Activated CD8-positive, alpha-beta memory T cell treated with anti-CD3 and anti-CD28 coated beads, Interleukin-2, amount 50 U/mL, for 24 hours (primary cell): ENCODE results near the gene DUSP15.

Source experiments
- DNase-seq: peaks from one replicate; pipeline ENCODE4 v3.0.0-alpha.2; 2020; ENCODE audit errors: extremely low read depth

Gene DUSP15

DNA sequence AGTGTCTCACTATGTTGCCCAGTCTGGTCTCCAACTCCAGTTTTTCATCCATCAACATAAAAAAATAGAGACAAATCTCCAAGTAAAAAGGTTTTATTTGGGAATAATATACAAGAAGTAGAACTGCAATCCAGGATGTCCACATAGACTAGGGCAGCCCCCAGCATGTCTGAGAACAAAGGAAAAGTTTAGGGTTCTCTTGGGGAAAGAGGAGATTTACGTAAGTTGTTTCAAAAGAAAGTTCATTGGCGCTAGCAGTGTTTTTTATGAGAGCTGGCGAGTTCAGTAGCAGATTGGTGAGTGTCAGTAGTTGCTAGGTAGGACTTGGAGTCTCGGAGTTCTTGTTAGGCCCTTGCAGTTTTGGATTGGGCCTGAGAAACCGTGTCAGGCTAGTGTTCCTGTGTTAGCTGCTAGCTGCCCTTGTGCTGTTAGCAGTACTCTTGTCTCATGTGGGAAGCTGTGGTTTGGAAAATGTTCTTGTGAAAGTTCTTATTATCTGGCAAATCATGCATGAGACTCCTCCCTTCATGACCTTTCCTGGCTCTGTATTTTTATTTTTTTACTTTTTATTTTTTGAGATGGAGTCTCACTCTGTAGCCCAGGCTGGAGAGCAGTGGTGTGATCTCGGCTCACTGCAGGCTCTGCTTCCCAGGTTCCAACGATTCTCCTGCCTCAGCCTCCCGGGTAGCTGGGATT is 24.8 kb upstream of the DUSP15 start:
- no peak for DNase-seq

DNA sequence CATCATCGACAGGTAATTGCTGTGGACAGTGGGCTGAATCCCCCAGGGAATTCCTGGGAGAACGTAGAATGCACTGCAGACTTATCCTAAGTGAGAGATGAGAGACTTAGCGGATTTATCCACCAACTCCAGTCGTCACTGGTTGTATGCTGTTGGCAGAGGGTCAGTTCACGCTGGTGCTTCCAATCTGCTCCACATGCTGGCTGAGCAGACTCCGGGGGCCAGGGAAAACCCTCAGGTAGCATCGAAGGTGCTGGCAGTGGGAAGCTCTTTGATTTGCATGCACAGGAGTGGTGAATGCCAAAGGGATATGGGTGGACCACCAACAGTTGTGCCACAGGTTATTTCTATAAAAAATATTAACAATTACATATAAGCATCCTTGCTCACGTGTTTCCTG is 20.3 kb upstream of the DUSP15 start:
- no peak for DNase-seq

DNA sequence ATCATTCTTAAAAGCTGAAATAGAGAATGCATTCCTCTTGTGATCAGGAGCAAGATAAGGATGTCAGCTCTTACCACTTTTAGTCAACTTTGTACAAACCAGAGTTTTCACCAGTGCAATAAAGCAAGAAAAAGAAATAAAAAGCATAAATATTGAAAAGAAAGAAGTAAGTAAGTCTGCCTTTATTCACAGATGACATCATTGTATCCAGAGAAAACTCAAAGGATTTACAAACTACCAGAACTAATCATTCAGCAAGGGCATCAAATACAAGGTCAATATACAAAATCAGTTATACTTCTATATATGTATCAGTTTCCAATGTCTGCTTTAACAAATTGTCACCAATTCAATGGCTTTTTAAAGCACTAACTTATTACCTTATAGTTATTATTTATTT is 13.5 kb upstream of the DUSP15 start:
- no peak for DNase-seq

DNA sequence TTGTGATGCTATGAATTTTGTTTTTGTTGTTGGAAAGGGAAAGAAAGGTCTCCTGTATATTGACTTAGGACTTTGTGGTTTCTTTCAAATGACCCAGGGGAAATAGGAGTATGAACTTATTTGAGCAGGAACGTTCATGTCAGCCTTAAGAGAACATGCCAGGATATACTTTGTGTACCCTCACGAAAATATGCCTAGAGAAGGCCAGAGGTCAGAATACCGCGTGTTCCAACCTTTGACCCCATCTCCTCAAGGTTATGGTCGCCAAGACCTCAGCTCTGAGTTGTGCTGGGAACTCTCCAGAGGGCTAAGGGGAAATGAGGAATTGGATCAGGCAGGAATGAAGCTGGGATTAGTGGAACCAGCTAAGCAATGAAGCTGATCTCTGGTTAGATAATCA is 11.6 kb upstream of the DUSP15 start:
- no peak for DNase-seq

DNA sequence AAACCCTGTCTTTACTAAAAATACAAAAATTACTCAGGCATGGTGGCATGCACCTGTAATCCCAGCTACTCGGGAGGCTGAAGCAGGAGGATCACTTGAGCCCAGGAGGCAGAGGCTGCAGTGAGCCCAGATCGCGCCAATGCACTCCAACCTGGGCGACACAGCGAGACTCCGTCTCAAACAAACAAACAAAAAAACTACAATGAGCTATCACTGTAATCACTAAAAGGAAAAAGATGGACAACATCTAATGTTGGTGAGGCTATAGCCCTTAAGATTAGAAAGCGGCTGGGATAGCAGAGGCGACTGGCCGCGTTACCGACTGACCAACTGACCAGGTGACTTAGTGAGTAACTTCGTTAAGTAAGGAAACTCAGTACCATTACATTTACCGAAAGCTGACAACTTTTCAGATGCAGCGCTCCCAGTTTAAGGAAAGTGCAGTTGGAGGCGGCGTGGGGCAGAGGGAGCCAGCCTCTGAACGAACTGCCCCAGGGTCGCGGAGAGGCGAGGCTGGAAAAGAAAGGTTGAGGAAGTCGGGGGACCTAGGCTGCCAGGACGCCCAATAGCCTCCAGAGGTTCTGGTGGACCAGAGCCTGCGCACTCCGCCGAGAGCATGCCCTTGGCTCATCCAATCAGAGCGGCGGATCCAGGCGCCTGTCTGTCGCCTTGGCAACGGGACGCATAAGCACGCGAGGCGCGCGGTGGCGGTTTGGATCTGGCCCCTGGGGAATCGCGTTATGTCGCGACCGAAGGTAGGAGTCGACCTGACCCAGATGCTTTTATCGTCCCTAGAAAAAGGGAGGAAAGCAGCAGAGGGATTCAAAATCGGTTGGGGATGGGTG is 9.0 kb upstream of the DUSP15 start:
- DNase-seq = peak; percentile 62

DNA sequence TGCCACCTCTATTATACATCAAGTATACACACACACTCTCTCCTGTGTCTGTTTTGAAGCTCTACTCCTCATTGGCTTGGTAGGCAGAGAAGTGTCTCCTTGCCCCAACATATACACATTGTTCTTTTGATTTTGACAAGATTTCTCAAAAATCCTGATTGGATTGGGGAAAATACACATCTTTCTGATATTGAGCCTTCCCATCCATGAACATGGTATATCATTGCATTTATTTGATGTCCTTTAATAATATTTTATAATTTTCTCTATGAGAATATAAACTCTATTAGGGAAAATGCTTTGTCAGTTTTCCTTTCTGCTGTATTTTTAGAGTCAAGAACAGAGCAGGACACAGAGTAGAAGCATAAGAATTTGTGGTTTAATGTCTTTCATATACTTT is 7.4 kb upstream of the DUSP15 start:
- no peak for DNase-seq

DNA sequence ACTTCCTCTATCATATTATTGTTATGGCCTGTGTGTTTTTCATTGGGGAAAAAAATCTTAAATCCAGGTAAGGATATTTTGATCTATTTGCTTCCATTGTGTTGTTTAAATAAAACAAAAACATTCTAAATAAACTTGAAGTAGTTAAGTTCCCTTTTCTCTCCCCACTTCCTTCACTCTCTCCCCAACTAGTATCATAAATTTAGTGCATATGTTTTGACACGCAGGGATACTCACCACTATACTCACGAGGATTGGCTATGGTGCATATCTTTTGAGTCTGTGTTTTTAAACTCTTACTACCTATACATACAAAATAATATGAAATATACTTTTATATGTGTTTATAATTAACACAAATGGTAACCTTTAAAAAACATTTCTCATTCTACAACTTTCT is 5.3 kb upstream of the DUSP15 start:
- no peak for DNase-seq

DNA sequence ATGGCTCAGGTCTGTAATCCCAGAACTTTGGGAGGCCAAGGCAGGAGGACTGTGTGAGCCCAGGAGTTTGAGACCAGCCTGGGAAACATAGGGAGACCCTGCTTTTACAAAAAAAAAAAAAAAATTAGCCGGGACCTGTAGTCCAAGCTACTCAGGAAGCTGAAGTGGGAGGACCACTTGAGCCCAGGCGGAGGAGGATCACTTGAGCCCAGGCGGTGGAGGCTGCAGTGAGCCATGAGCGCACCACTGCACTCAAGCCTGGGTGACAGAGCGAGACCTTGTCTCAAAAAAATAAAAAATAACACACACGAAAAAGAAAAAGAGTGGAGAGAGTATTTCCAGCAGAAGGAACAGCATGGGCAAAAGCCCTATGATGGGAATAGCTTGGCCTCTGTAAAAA is 2.1 kb upstream of the DUSP15 start:
- DNase-seq = no peak

DNA sequence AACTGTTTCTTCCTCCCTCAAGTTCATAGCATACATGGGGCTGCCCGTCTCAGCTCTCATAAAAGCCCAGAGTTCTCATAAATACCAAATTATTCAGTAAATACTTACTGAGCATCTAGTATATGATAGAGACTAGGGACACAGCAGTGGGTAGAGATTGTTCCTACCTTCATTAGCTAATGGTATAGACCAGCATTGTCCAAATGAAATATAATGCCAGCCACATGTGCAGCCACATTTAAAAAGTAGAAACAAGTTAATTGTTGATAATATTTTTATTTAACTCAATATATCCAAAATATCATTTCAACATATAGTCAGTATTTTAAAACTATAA is 1.3 kb upstream of the DUSP15 start:
- DNase-seq = no peak

DNA sequence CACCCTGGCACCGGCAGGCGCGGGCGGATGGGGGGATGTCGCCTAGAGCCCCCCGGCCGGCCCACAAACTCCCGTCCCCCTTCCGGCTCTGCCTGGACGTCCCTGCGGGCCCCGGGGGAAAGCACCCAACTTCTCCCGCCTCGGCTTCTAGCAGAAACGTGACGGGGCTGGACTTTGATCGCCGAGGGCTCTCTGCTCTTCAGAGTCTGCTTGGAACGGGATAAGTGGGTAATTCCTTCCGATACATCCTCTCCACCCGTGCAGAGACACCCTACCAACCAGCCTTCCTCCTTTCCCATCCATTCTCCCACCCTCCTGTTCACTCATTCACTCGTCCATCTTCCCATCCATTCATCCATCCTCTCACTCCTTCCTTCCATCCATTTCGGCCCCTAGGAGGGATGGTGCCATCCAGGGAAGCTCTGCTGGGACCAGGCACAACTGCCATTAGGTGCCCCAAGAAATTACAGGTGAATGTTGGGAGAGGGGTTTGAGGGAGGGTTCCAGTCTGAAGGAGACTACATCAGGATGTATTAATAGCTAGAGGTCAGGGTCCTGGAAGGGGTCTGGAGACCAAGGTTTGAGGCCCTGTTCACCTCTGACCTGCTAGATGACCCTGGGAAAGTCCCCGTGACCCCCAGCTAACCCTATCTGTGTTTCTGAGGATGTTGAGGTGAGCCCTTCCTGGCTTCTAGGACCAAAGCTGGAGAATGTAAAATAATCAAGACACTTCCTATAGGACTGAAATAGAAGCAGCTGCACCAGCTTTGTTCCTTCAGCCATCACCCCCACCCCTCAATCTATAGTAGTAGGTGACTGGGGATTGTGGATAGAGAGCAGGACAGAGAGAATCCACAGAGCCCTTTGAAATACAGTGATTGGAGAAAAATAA is 645 bp upstream of the DUSP15 start:
- DNase-seq = no peak

DNA sequence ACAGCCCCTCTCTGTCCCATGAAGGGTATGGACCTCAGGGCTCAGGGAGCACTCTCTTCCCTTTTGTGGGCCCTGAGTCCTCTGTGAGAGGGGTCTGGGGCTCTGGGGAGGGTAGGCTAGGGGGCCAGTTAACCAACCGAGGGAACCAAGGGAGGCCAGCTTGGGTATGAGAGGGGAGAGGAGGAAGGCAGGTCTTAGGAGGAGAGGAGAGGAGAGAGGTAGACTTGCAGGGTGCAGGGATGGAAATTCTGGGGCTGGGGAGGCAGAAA is 720 bp downstream of the DUSP15 start:
- DNase-seq = no peak

DNA sequence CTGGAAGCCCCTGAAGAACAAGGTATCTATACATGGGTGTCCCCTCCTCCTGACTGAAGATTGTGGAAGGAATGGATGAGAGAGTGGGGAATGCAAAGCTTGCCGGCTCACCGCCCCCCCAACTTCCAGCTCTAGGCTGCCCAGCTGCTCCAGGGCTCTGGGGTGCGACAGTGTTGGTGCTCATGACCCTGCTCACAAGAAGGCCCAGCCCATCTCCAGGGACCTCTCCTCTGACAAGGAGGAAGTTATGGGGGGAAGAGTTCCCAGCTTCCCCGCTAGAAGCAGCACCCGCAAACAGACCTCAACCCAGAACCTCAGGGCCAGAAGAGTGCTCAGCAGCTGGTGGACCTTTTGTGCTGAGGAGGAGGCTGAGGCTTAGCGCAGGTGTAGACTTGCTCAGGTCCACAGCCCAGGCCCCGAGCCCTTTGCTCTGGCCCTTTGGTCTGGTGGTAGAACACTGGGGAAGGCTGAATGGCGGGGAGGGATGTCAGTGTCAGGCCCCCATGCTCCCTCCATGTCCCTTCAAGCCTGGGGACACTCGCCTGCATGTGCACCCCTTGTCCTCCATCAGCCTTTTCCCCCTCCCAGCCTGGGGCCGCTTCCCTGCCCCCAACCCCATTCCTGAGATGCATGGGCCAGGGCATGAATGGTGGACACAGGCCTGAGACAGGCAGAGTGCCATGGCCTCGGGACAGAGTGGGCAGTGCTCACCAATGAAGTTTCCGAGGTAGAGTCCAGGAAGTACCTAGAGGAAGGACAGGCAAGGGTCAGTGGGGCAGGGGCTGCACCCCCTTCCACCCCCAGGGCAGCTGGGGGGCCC is 1.3 kb downstream of the DUSP15 start:
- DNase-seq = no peak

DNA sequence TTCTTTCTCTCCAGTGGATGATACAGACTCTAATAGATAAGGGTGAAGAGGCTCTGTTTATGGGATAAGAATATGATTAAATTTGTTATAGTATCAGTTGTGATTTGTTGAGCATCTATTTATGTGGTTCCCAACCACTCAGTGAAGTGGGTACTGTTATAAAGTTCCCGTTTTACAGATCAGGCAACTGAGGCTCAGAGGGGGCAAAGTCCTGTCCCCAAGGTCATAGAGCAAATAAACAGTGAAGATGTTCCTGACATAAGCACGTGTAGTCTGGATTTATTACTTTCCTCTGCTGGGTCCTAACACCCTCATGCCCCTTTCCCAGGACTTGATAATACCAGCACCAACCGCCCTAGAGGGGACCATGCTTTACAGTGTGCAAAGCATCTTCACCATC is 4.1 kb downstream of the DUSP15 start:
- no peak for DNase-seq

DNA sequence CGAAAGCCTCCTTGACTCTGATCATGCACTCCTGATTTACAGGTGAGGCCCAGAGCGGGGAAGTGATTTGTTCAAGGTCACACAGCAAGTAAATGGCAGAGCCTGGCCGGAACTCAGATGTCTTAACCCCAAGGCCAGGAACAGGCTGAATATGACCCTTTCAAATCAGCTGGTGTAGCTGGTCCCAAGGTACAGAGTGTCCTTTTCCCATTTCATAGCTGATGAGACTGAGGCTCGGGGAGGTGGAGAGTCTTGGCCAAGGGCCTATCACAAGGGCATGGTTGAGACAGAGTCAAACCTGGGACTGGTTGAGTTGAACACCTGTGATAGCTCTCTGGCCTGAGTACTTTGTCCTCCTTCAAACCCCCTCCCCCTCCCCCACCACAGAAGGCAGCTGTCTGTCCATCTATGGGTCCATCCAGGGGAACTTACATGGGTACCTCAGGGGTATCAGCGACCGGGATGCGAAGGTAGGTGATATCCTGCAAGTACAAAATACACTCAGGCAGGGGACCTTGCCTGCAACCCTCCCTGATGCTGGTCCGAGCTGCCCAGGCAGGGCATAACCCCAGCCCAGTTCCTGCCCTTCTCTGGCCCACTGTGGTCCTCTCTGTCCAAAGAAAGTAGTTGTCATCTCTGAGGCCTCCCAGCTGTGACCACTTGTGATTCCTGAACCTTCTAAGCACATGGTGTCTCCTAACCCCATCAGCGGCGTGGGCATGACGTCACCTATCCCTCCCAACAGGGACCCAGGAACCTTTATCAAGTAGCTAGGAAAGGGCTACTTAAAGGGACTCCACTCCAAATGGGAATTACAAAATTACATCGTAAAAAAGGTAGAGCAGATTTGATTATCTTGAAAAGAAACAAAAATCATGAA is 5.6 kb downstream of the DUSP15 start:
- DNase-seq = no peak

DNA sequence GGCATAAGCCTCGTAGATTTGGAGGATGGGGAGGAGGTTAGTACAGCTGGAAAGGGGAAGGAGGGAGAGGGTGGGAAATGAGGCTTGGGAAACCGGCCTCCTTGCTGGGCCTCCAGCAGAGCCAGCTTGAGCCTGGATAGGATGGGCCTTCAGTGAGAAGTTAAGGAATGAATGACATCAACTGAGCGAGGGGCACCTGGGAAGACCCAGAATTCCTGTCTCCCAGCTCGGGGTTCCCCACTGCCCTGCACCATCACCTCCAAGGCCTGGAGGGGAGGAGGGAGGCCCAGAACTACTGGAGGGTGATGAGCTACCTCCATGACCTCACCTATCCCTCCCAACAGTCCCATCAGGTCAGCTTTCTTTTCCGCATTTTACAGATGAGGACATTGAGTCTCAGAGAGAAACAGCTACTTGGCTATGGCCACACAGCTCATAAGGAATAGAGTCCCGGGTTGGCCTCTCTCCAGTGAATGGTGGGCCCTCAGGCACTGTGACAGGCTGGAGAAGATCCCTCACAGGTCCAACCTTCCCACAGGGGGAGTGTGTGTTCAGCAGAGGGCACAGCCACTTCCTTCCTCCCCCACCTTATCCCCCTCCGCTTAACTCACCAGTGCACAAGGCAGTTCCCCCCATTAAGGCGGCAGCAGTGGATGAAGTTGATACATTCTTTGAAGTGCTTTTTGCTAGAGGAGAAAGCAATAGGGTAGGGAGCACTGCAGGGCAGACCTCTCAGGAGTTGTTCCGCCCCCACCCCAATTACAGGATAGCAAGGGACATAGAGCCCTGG is 6.8 kb downstream of the DUSP15 start:
- no peak for DNase-seq

DNA sequence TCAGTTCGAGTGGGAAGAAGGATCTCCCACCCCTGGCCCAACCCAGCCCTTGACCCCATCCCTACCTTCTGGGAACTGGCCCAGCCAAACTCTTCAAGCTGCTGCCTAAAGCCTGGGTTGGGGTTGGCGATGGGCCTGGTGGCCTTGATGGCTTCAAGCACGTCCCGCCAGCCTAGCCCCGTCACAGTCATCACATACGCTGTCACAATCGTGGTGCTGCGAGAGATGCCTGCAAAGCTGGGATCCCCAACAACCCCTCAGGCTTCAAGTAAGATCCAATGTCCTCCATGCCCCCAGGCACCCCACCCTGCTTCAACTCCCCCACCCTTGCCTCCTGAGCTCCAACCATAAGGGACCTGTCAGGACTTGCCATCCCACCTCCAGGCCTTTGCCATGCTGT is 7.8 kb downstream of the DUSP15 start:
- no peak for DNase-seq

DNA sequence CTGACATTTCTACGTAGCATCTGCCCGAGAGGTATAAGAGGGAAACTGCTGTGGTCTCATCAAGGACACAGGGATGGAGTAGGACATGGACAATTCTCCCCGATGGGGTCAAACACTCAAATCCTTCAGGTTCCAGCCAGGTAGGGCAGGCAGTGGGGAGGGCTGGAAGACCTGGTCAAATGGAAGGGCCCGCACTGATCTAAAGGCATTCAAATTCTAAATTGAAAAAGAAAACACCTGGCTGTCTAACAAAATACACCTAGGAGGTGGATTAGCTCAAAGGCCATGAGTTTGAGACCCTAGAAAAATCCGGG is 8.2 kb downstream of the DUSP15 start:
- no peak for DNase-seq

DNA sequence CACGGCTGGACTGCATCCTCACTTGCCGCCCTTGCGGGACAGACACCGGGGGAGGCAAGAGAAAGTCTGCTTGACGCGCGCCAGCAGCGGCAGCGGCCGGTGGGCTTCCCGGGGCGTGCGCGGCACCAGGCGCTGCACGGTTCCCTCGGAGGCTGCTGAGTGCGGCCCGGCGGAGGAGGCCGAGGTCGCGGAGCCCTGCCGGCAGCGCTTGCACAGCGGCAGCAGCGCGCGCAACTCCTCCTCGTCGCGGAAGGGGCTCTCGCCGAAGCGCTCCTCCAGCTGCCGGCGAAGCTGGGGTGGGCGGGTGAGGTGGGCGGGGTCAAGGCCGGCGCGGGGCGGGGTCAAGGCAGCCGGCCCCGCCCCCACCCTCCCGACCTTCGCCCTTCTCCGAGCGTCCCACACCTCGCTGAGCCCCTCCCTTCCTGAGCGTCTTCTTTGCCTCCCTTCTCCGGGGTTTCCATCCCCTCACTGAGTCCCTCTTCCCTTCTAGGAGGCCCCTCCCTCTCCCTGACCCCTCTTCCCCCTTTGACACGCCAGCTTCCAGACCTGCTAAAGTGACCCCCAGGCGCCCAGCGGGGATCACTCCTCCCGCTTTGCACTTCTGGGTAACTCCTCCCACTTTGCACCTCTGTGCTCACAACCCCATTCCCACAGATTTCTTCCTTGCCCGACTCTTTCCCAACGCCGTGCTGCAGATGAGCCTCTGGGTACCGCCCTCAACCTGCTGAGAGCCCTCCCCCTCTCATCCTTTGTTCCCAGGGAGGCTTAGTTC is 8.8 kb downstream of the DUSP15 start:
- peak; percentile 23 for DNase-seq

DNA sequence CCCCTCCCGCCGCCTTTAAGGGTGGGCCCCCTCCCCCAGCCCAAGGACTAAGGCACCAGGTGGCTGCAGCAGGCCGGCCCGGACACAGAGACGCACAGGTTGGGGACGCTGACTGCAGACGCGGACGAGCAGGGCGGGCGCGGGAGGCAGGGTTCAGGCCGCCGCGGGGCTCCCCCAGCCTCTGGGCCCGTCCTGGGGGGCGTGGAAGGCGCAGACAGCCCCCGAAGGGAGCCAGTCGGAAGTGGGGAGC is 9.3 kb downstream of the DUSP15 start:
- DNase-seq = no peak
